Hematopoietic multipotent progenitor cell treated with erythropoietin and hydrocortisone succinate and interleukin-3 and kit ligand, for 15 days (in vitro differentiated cells): ENCODE results near the gene NRSN2.

ENCODE experiments used
- DNase-seq: peaks from one replicate; pipeline ENCODE4 v3.0.0-alpha.2; 2015; ENCODE audit warnings: low spot score

Gene NRSN2

GRCh38 chr20:397432-398237, 50.7 kb downstream of the NRSN2 start:
- no peak for DNase-seq

GRCh38 chr20:399182-399707, 52.3 kb downstream of the NRSN2 start:
- DNase-seq = no peak

GRCh38 chr20:400128-400453, 53.2 kb downstream of the NRSN2 start:
- DNase-seq = no peak

GRCh38 chr20:400454-401275, 53.8 kb downstream of the NRSN2 start:
- DNase-seq = no peak

GRCh38 chr20:401682-402495, 55.0 kb downstream of the NRSN2 start:
- DNase-seq = no peak

GRCh38 chr20:402496-402885, 55.6 kb downstream of the NRSN2 start:
- no peak for DNase-seq

GRCh38 chr20:402898-403581, 56.1 kb downstream of the NRSN2 start:
- DNase-seq = no peak

GRCh38 chr20:403582-403957, 56.7 kb downstream of the NRSN2 start:
- DNase-seq = no peak

GRCh38 chr20:404088-404487, 57.2 kb downstream of the NRSN2 start:
- no peak for DNase-seq
